ENCODE data around the gene LMNTD2.
A peak's percentile ranks its signal among the peaks of the same experiment; 100 is the strongest.

Gene LMNTD2
- 1.9 to 6.2 (median 5.7) reads per million in 3 donors for total RNA-seq

- Histone ChIP-seq H3K4me3 (ENCODE audit: insufficient read depth, low read depth, low read length, poor library complexity, severe bottlenecking) (peak within 1 kb of the TSS; percentile 73), H3K27me3 (replicated peaks; ENCODE audit: control insufficient read depth, insufficient read depth, low read length, poor library complexity, severe bottlenecking) (no peaks in the 10 kb centered on the region), H3K36me3 (ENCODE audit: control insufficient read depth, insufficient read depth, low read length) (peaks cover 7% of the 10 kb centered on the region), H3K4me1 (ENCODE audit: control insufficient read depth, insufficient read depth, low read length, poor library complexity, severe bottlenecking) (peaks cover 27% of the 10 kb centered on the region), H3K27ac (ENCODE audit: insufficient read depth, low read length, poor library complexity, severe bottlenecking) (peak within 1 kb of the TSS; percentile 70), H3K9me3 (ENCODE audit: control insufficient read depth, low read length) (no peaks in the 10 kb centered on the region)
- DNase-seq: peak; percentile 91 to 93 (median 93)
Measured at GRCh38 chr11:560305-561147, at the start of gene LMNTD2, which contains the start of gene RASSF7. TSS of gene LMNTD2 (minus strand) at chr11:560738. CDS start at chr11:560716, 22 bp downstream. TSS of gene RASSF7 (plus strand) at chr11:560970. CDS start at chr11:561769, 799 bp downstream.

GRCh38 chr11:609341-609811 lies 48.8 kb upstream of the LMNTD2 start:
- Histone ChIP-seq H3K9me3 (ENCODE audit: control insufficient read depth, low read length) (no peaks in the 10 kb centered on the region), H3K27me3 (replicated peaks; ENCODE audit: control insufficient read depth, insufficient read depth, low read length, poor library complexity, severe bottlenecking) (no peaks in the 10 kb centered on the region), H3K4me1 (ENCODE audit: control insufficient read depth, insufficient read depth, low read length, poor library complexity, severe bottlenecking) (peaks cover 14% of the 10 kb centered on the region), H3K4me3 (ENCODE audit: insufficient read depth, low read depth, low read length, poor library complexity, severe bottlenecking) (no peak overlapping the region), H3K27ac (ENCODE audit: insufficient read depth, low read length, poor library complexity, severe bottlenecking) (no peak overlapping the region), H3K36me3 (ENCODE audit: control insufficient read depth, insufficient read depth, low read length) (peaks cover 85% of the 10 kb centered on the region)
- DNase-seq: no peak

DNA sequence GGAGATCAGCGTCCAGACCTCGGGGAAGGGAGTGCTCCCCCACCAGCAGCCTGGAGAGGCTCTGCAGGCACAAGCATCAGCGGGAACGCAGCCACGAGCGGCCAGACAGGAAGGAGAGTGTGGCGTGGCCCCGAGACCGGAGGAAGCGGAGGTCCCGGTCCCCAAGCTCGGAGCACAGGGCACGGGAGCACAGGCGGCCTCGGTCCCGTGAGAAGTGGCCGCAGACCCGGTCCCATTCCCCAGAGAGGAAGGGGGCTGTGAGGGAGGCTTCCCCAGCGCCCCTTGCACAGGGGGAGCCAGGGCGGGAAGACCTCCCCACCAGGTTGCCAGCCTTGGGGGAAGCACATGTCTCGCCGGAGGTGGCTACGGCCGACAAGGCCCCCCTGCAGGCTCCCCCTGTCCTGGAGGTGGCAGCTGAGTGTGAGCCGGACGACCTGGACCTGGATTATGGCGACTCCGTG lies 48.3 kb upstream of the LMNTD2 start:
- no peak for DNase-seq
- no peak overlapping the region for H3K4me3 ChIP-seq (ENCODE audit: insufficient read depth, low read depth, low read length, poor library complexity, severe bottlenecking)
- H3K4me1 ChIP-seq (ENCODE audit: control insufficient read depth, insufficient read depth, low read length, poor library complexity, severe bottlenecking): peaks cover 9% of the 10 kb centered on the region

GRCh38 chr11:607971-608659 lies 47.6 kb upstream of the LMNTD2 start:
- no peak for DNase-seq
- Histone ChIP-seq H3K4me3 (ENCODE audit: insufficient read depth, low read depth, low read length, poor library complexity, severe bottlenecking) (no peak overlapping the region), H3K4me1 (ENCODE audit: control insufficient read depth, insufficient read depth, low read length, poor library complexity, severe bottlenecking) (peaks cover 3% of the 10 kb centered on the region), H3K36me3 (ENCODE audit: control insufficient read depth, insufficient read depth, low read length) (peaks cover 95% of the 10 kb centered on the region), H3K27ac (ENCODE audit: insufficient read depth, low read length, poor library complexity, severe bottlenecking) (no peak overlapping the region), H3K9me3 (ENCODE audit: control insufficient read depth, low read length) (no peaks in the 10 kb centered on the region), H3K27me3 (replicated peaks; ENCODE audit: control insufficient read depth, insufficient read depth, low read length, poor library complexity, severe bottlenecking) (no peaks in the 10 kb centered on the region)

More for the DNA sequence above, 48.3 kb upstream of the LMNTD2 start:
- peaks cover 91% of the 10 kb centered on the region for H3K36me3 ChIP-seq (ENCODE audit: control insufficient read depth, insufficient read depth, low read length)
- no peak overlapping the region for H3K27ac ChIP-seq (ENCODE audit: insufficient read depth, low read length, poor library complexity, severe bottlenecking)
- no peaks in the 10 kb centered on the region for H3K27me3 ChIP-seq (replicated peaks; ENCODE audit: control insufficient read depth, insufficient read depth, low read length, poor library complexity, severe bottlenecking)
- H3K9me3 ChIP-seq (ENCODE audit: control insufficient read depth, low read length): no peaks in the 10 kb centered on the region

- no peaks in the 10 kb centered on the region for H3K9me3 ChIP-seq (ENCODE audit: control insufficient read depth, low read length)
- no peak overlapping the region for H3K4me3 ChIP-seq (ENCODE audit: insufficient read depth, low read depth, low read length, poor library complexity, severe bottlenecking)
- no peak overlapping the region for H3K27ac ChIP-seq (ENCODE audit: insufficient read depth, low read length, poor library complexity, severe bottlenecking)
- H3K4me1 ChIP-seq (ENCODE audit: control insufficient read depth, insufficient read depth, low read length, poor library complexity, severe bottlenecking): no peaks in the 10 kb centered on the region
- no peaks in the 10 kb centered on the region for H3K27me3 ChIP-seq (replicated peaks; ENCODE audit: control insufficient read depth, insufficient read depth, low read length, poor library complexity, severe bottlenecking)
- H3K36me3 ChIP-seq (ENCODE audit: control insufficient read depth, insufficient read depth, low read length): peaks cover 94% of the 10 kb centered on the region
- DNase-seq: no peak
Measured at GRCh38 chr11:607020-607780, 46.7 kb upstream of the LMNTD2 start.

GRCh38 chr11:606245-606644 lies 45.7 kb upstream of the LMNTD2 start:
- Histone ChIP-seq H3K36me3 (ENCODE audit: control insufficient read depth, insufficient read depth, low read length) (peaks cover 95% of the 10 kb centered on the region), H3K27ac (ENCODE audit: insufficient read depth, low read length, poor library complexity, severe bottlenecking) (no peak overlapping the region), H3K4me3 (ENCODE audit: insufficient read depth, low read depth, low read length, poor library complexity, severe bottlenecking) (no peak overlapping the region), H3K27me3 (replicated peaks; ENCODE audit: control insufficient read depth, insufficient read depth, low read length, poor library complexity, severe bottlenecking) (no peaks in the 10 kb centered on the region), H3K9me3 (ENCODE audit: control insufficient read depth, low read length) (no peaks in the 10 kb centered on the region), H3K4me1 (ENCODE audit: control insufficient read depth, insufficient read depth, low read length, poor library complexity, severe bottlenecking) (no peaks in the 10 kb centered on the region)
- DNase-seq: no peak

DNA sequence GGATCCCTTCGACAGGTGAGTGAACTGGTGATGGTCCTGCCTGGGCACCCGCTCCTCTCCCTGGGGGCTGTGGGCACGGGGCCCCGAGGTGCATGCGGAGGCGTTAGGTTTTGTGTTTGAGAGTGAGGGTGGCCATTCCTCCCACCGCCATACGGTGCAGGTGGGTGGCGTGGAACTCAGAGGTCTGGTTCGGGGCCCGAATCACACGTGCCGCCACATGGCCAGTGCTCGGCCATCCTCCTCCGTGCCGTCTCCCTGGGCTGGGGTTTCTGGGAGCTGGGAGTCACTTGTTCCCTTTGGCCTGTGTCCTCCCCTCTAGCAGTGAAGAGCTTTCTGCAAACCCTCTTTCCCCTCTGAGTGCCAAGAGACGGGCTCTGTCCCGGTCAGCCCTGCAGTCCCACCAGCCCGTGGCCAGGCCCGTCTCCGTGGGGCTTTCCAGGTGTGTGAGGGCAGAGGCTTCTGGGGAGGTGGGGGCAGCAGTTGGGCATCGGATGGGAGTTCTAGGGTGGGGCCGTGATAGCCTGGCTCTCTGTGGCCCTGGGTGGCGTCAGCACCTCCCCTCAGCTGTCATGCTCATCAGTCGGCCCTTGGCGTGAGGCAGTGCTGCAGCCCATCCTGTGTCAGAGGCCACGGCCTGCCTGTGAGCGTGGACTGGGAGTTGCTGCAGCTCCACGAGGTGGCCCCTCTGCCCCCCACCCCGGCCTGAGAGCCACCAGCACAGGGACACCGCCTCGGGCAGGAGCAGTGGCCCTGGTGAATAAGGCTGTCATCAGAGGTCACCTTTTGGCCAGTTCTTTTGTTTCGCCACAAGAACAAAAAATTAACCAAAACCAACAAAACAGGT lies 45.0 kb upstream of the LMNTD2 start:
- Histone ChIP-seq H3K4me3 (ENCODE audit: insufficient read depth, low read depth, low read length, poor library complexity, severe bottlenecking) (no peak overlapping the region), H3K27me3 (replicated peaks; ENCODE audit: control insufficient read depth, insufficient read depth, low read length, poor library complexity, severe bottlenecking) (no peaks in the 10 kb centered on the region), H3K4me1 (ENCODE audit: control insufficient read depth, insufficient read depth, low read length, poor library complexity, severe bottlenecking) (no peaks in the 10 kb centered on the region), H3K36me3 (ENCODE audit: control insufficient read depth, insufficient read depth, low read length) (peaks cover 92% of the 10 kb centered on the region), H3K27ac (ENCODE audit: insufficient read depth, low read length, poor library complexity, severe bottlenecking) (no peak overlapping the region), H3K9me3 (ENCODE audit: control insufficient read depth, low read length) (no peaks in the 10 kb centered on the region)
- DNase-seq: no peak

- H3K4me3 ChIP-seq (ENCODE audit: insufficient read depth, low read depth, low read length, poor library complexity, severe bottlenecking): no peak overlapping the region
- no peaks in the 10 kb centered on the region for H3K27me3 ChIP-seq (replicated peaks; ENCODE audit: control insufficient read depth, insufficient read depth, low read length, poor library complexity, severe bottlenecking)
- H3K4me1 ChIP-seq (ENCODE audit: control insufficient read depth, insufficient read depth, low read length, poor library complexity, severe bottlenecking): no peaks in the 10 kb centered on the region
- no peaks in the 10 kb centered on the region for H3K9me3 ChIP-seq (ENCODE audit: control insufficient read depth, low read length)
- DNase-seq: no peak
- H3K36me3 ChIP-seq (ENCODE audit: control insufficient read depth, insufficient read depth, low read length): peaks cover 84% of the 10 kb centered on the region
- no peak overlapping the region for H3K27ac ChIP-seq (ENCODE audit: insufficient read depth, low read length, poor library complexity, severe bottlenecking)
Measured at GRCh38 chr11:603154-603553, 42.6 kb upstream of the LMNTD2 start.
